NCI-H510A treated with DMSO at 0.1 percent for 48 hours (cell line): ENCODE data around the gene NT5C2.

Experiments used
- DNase-seq: peaks from one replicate; lab custom pipeline; 2025; lab: John Stamatoyannopoulos, UW

The NT5C2 gene

GRCh38 chr10:103123282-103124024, 69.6 kb downstream of the NT5C2 start:
- DNase-seq, result no peak

- no peak for DNase-seq
These were observed 71.9 kb downstream of the NT5C2 start for GRCh38 chr10:103120977-103121735.

GRCh38 chr10:103120546-103120945, 72.5 kb downstream of the NT5C2 start:
- DNase-seq, result no peak

GRCh38 chr10:103117247-103117646, 75.8 kb downstream of the NT5C2 start:
- DNase-seq, result no peak

- no peak for DNase-seq
These were observed 78.2 kb downstream of the NT5C2 start for GRCh38 chr10:103114876-103115275.

- DNase-seq, result no peak
These were observed 80.9 kb downstream of the NT5C2 start for GRCh38 chr10:103111918-103112877.

- DNase-seq, result peak; percentile 24
These were observed 81.8 kb downstream of the NT5C2 start for GRCh38 chr10:103111031-103111917.

GRCh38 chr10:103110407-103110806, 82.7 kb downstream of the NT5C2 start:
- no peak for DNase-seq

GRCh38 chr10:103109821-103110220, 83.3 kb downstream of the NT5C2 start:
- no peak for DNase-seq

- no peak for DNase-seq
These were observed 86.5 kb downstream of the NT5C2 start for GRCh38 chr10:103106539-103106938.

- DNase-seq, result no peak
These were observed 87.6 kb downstream of the NT5C2 start for GRCh38 chr10:103105462-103105861.

- no peak for DNase-seq
These were observed 88.4 kb downstream of the NT5C2 start for GRCh38 chr10:103104721-103105120.

GRCh38 chr10:103103989-103104388, 89.1 kb downstream of the NT5C2 start:
- DNase-seq, result no peak

GRCh38 chr10:103102195-103102594, 90.9 kb downstream of the NT5C2 start:
- no peak for DNase-seq

- DNase-seq, result no peak
These were observed 92.5 kb downstream of the NT5C2 start for GRCh38 chr10:103100620-103101019.

GRCh38 chr10:103098240-103098639, 94.8 kb downstream of the NT5C2 start:
- DNase-seq, result no peak

- no peak for DNase-seq
These were observed 96.9 kb downstream of the NT5C2 start for GRCh38 chr10:103096130-103096529.

- no peak for DNase-seq
These were observed 98.1 kb downstream of the NT5C2 start for GRCh38 chr10:103095005-103095404.

- no peak for DNase-seq
These were observed 102.2 kb downstream of the NT5C2 start for GRCh38 chr10:103090911-103091310.

GRCh38 chr10:103089493-103089892, 103.6 kb downstream of the NT5C2 start:
- DNase-seq, result no peak

GRCh38 chr10:103086799-103087198, 106.3 kb downstream of the NT5C2 start:
- DNase-seq, result no peak
